Measurements from ENCODE around the gene OR13C9.
"Not testable (repeated sequence)": the region's sequence is repeated elsewhere in the genome, so short reads cannot be mapped to it uniquely, and the experiment has no call there.

OR13C9 gene

GRCh38 chr9:104608336-104608735, 9.7 kb downstream of the OR13C9 start:
- ATAC-seq, result no peak
- no peak for TF ChIP-seq GLIS3 (CRISPR knock-in tag; IDR thresholded peaks at IDR 0.05)
- TF ChIP-seq ZC3H10 (CRISPR knock-in tag; IDR thresholded peaks at IDR 0.05), result no peak
- TF ChIP-seq ESRRG (CRISPR knock-in tag; IDR thresholded peaks at IDR 0.05), result no peak
- TF ChIP-seq POU6F1 (CRISPR knock-in tag; IDR thresholded peaks at IDR 0.05; ENCODE audit: borderline replicate concordance, low read depth), result no peak
- no peak for TF ChIP-seq RARB (CRISPR knock-in tag; IDR thresholded peaks at IDR 0.05)
- TF ChIP-seq ZFP30 (CRISPR knock-in tag; IDR thresholded peaks at IDR 0.05), result no peak
- no peak for TF ChIP-seq TOX (CRISPR knock-in tag; IDR thresholded peaks at IDR 0.05; ENCODE audit: borderline replicate concordance)
- no peak for TF ChIP-seq ZNF8 (CRISPR knock-in tag; IDR thresholded peaks at IDR 0.05)
- no peak for TF ChIP-seq ZFP3 (CRISPR knock-in tag; IDR thresholded peaks at IDR 0.05)
- no peak for TF ChIP-seq PATZ1 (CRISPR knock-in tag; IDR thresholded peaks at IDR 0.05; ENCODE audit: borderline replicate concordance)
- TF ChIP-seq PPARA (CRISPR knock-in tag; IDR thresholded peaks at IDR 0.05; ENCODE audit: borderline replicate concordance), result no peak
- TF ChIP-seq ISL1 (CRISPR knock-in tag; IDR thresholded peaks at IDR 0.05), result no peak
- TF ChIP-seq TCF4 (CRISPR knock-in tag; IDR thresholded peaks at IDR 0.05; ENCODE audit: borderline replicate concordance), result no peak

GRCh38 chr9:104606152-104606551, 11.9 kb downstream of the OR13C9 start:
- TF ChIP-seq PPARA (CRISPR knock-in tag; IDR thresholded peaks at IDR 0.05; ENCODE audit: borderline replicate concordance) (no peak), ZNF565 (CRISPR knock-in tag; conservative IDR thresholded peaks at IDR 0.05; ENCODE audit: low read depth) (no peak), OSR1 (CRISPR knock-in tag; IDR thresholded peaks at IDR 0.05) (no peak), POU6F1 (CRISPR knock-in tag; IDR thresholded peaks at IDR 0.05; ENCODE audit: borderline replicate concordance, low read depth) (no peak)
- ATAC-seq, result no peak

GRCh38 chr9:104605527-104605926, 12.5 kb downstream of the OR13C9 start, which contains the start of gene OR13C2:
Gene OR13C2 (minus strand): TSS chr9:104605627. CDS start chr9:104605627, 0 bp downstream.
- ATAC-seq, result not testable (repeated sequence)

GRCh38 chr9:104604801-104605200, 13.2 kb downstream of the OR13C9 start:
- ATAC-seq, result no peak
- TF ChIP-seq POU6F1 (CRISPR knock-in tag; IDR thresholded peaks at IDR 0.05; ENCODE audit: borderline replicate concordance, low read depth) (no peak), ESRRG (CRISPR knock-in tag; IDR thresholded peaks at IDR 0.05) (no peak), TSHZ2 (CRISPR knock-in tag; IDR thresholded peaks at IDR 0.05) (no peak), ZNF8 (CRISPR knock-in tag; IDR thresholded peaks at IDR 0.05) (no peak), ZNF565 (CRISPR knock-in tag; conservative IDR thresholded peaks at IDR 0.05; ENCODE audit: low read depth) (no peak), ISL1 (CRISPR knock-in tag; IDR thresholded peaks at IDR 0.05) (no peak), ARNTL (CRISPR knock-in tag; IDR thresholded peaks at IDR 0.05; ENCODE audit: borderline replicate concordance, low read depth) (no peak)

- ATAC-seq, result not testable (repeated sequence)
Observed at GRCh38 chr9:104599313-104599712, 18.7 kb downstream of the OR13C9 start, which contains the start of gene OR13C5. Gene OR13C5 (minus strand): TSS chr9:104599413. CDS start chr9:104599413, 0 bp downstream.

- not testable (repeated sequence) for ATAC-seq
Observed at GRCh38 chr9:104598749-104599148, 19.3 kb downstream of the OR13C9 start.

All from SK-N-SH treated with all-trans-retinoic acid at 6 μM for 48 hours (cell line).